ENCODE measurements around the gene PPP1R18. TPM values are rescaled to one million over a fixed set of nuclear protein-coding genes. Genes with fewer than 3 reads are reported as not detected.

Gene PPP1R18
- total RNA-seq, 2 experiments from 2014 or later: 65.2 to 106 TPM

DNA sequence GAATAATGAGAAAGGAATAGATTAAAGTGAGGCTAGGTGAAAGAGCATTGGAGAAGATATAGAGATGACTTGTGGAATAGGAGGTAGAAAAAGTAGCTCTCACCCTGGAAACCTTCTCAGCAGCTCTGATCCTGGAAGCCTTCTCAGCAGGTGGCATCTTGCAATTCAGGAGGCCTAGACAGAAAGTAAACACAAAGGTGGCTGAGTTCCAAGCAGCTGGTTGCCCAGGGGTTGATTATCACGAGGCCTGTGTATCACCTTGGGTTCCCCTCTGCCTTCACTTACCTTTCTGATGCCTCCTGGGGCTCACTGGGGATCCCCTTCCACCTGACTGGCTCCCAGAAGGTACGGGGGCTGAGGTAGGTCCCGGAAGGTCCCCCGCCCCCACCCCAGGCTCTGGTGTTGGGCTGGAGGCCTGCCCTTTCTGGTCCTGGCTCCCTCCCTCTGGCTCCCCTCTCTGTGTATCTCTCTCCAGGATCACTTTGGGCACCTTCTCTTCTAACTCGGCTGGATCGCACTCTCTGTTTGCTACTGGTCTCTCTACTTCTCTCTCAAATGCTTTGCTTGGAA, 20.9 kb upstream of the PPP1R18 start:
- no TSS peak for BruUV-seq (replicated peaks)
- POLR2A ChIA-PET: interaction anchor here (1.1 kb wide), 1 partner anchor 16 kb away, joined by 3 read pairs; no protein-coding TSS in a partner anchor
- H3K36me3 ChIP-seq (ENCODE audit: insufficient read depth, low read length): peaks cover 95% of the 10 kb centered on the region

DNA sequence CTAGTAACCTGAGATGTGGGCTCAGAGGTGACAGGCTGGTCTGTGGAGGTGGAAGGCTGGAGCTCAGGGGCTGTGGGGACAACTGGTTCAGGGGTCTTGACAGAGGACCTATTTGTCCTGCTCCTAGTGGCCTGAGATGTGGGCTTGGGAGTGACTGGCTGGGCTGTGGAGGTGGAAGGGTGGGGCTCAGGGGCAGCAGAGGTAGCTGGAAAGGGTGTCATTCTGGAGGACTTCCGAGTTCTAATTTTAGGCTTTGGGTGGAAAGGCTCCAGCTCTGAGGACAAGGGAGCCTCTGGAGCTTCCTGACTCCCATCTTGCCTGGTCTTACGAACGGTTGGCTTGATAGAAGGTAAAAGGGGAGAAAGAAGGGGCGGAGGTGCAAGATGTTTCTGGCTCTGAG, 19.2 kb upstream of the PPP1R18 start:
- no peak overlapping the region for H3K27ac ChIP-seq (ENCODE audit: low read depth, low read length, poor library complexity, severe bottlenecking)
- H2AFZ ChIP-seq (ENCODE audit: low read length): no peak overlapping the region
- POLR2A ChIA-PET: interaction anchor here (0.6 to 0.7 kb wide), 2 partner anchors 9 to 222 kb away, joined by 3 read pairs; no protein-coding TSS in a partner anchor
- no peaks in the 10 kb centered on the region for H4K20me1 ChIP-seq (ENCODE audit: insufficient read depth, low read length)
- no peak overlapping the region for H3K4me3 ChIP-seq (ENCODE audit: low read depth, low read length, poor library complexity, severe bottlenecking)
- no peaks in the 10 kb centered on the region for H3K79me2 ChIP-seq (ENCODE audit: insufficient read depth, low read depth, low read length)
- TF ChIP-seq, protein P1, sequence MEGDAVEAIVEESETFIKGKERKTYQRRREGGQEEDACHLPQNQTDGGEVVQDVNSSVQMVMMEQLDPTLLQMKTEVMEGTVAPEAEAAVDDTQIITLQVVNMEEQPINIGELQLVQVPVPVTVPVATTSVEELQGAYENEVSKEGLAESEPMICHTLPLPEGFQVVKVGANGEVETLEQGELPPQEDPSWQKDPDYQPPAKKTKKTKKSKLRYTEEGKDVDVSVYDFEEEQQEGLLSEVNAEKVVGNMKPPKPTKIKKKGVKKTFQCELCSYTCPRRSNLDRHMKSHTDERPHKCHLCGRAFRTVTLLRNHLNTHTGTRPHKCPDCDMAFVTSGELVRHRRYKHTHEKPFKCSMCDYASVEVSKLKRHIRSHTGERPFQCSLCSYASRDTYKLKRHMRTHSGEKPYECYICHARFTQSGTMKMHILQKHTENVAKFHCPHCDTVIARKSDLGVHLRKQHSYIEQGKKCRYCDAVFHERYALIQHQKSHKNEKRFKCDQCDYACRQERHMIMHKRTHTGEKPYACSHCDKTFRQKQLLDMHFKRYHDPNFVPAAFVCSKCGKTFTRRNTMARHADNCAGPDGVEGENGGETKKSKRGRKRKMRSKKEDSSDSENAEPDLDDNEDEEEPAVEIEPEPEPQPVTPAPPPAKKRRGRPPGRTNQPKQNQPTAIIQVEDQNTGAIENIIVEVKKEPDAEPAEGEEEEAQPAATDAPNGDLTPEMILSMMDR (conservative IDR thresholded peaks at IDR 0.05; ENCODE audit: low read length): no peak
- TF ChIP-seq EZH2phosphoT487 (IDR thresholded peaks at IDR 0.05; ENCODE audit: borderline replicate concordance, low read depth, low read length): no peak
- intact Hi-C loops (cut with micrococcal nuclease; ENCODE audit: unreplicated experiment): no loop called here
- no peak for DNase-seq (ENCODE audit: low spot score)
- H3K4me2 ChIP-seq (ENCODE audit: low read length): no peak overlapping the region
- CTCF ChIA-PET (ENCODE audit: unreplicated experiment): no interaction called here
- no peaks in the 10 kb centered on the region for H3K9me3 ChIP-seq (ENCODE audit: low read length)
- H3K36me3 ChIP-seq (ENCODE audit: insufficient read depth, low read length): peaks cover 90% of the 10 kb centered on the region
- no peaks in the 10 kb centered on the region for H3K4me1 ChIP-seq (ENCODE audit: insufficient read depth, low read length, poor library complexity, severe bottlenecking)
- BruUV-seq (replicated peaks): no TSS peak
- H3K9me2 ChIP-seq (ENCODE audit: insufficient read depth, low read length): no peaks in the 10 kb centered on the region

More for the DNA sequence above, 20.9 kb upstream of the PPP1R18 start:
- no peaks in the 10 kb centered on the region for H4K20me1 ChIP-seq (ENCODE audit: insufficient read depth, low read length)
- intact Hi-C loops (cut with micrococcal nuclease; ENCODE audit: unreplicated experiment): no loop called here
- no peak overlapping the region for H3K4me2 ChIP-seq (ENCODE audit: low read length)
- no peaks in the 10 kb centered on the region for H3K79me2 ChIP-seq (ENCODE audit: insufficient read depth, low read depth, low read length)
- no peak overlapping the region for H3K4me3 ChIP-seq (ENCODE audit: low read depth, low read length, poor library complexity, severe bottlenecking)
- TF ChIP-seq, protein P1 (conservative IDR thresholded peaks at IDR 0.05; ENCODE audit: low read length): no peak
- no peak for TF ChIP-seq EZH2phosphoT487 (IDR thresholded peaks at IDR 0.05; ENCODE audit: borderline replicate concordance, low read depth, low read length)
- CTCF ChIA-PET (ENCODE audit: unreplicated experiment): interaction anchor here (0.5 to 0.6 kb wide), 2 partner anchors 27 to 90 kb away, joined by 3 to 4 read pairs; partner anchors contain the start of gene MRPS18B
- peaks cover 8% of the 10 kb centered on the region for H3K4me1 ChIP-seq (ENCODE audit: insufficient read depth, low read length, poor library complexity, severe bottlenecking)
- H3K9me3 ChIP-seq (ENCODE audit: low read length): no peaks in the 10 kb centered on the region
- no peak for DNase-seq (ENCODE audit: low spot score)
- no peak overlapping the region for H2AFZ ChIP-seq (ENCODE audit: low read length)
- H3K27ac ChIP-seq (ENCODE audit: low read depth, low read length, poor library complexity, severe bottlenecking): no peak overlapping the region
- H3K9me2 ChIP-seq (ENCODE audit: insufficient read depth, low read length): no peaks in the 10 kb centered on the region

DNA sequence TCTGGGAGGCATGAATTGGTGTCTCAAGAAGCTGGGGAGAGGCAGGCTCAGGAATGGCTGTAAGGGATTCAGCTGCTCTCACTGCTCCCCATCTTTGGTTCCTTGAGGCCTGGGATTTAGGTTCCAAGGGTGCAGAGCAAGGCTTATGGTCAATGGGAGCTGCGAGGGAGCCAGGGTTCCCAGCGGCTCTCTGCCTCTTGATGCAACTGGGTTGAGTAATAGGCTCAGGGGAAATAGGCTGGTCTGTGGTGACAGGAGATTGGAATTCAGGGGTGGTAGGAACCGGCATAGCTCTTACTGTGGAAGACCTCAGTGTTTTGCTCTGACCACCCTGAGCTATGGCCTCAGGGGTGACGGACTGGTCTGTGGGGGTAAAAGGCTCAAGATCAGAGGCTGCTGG, 17.4 kb upstream of the PPP1R18 start:
- Histone ChIP-seq H4K20me1 (ENCODE audit: insufficient read depth, low read length) (no peaks in the 10 kb centered on the region), H3K9me2 (ENCODE audit: insufficient read depth, low read length) (no peaks in the 10 kb centered on the region), H3K4me3 (ENCODE audit: low read depth, low read length, poor library complexity, severe bottlenecking) (no peak overlapping the region), H3K79me2 (ENCODE audit: insufficient read depth, low read depth, low read length) (no peaks in the 10 kb centered on the region), H3K4me1 (ENCODE audit: insufficient read depth, low read length, poor library complexity, severe bottlenecking) (no peaks in the 10 kb centered on the region), H3K9me3 (ENCODE audit: low read length) (no peaks in the 10 kb centered on the region), H2AFZ (ENCODE audit: low read length) (no peak overlapping the region), H3K27ac (ENCODE audit: low read depth, low read length, poor library complexity, severe bottlenecking) (no peak overlapping the region), H3K36me3 (ENCODE audit: insufficient read depth, low read length) (peaks cover 88% of the 10 kb centered on the region), H3K4me2 (ENCODE audit: low read length) (no peak overlapping the region)
- POLR2A ChIA-PET: interaction anchor here (0.6 to 1.2 kb wide), 2 partner anchors 16 to 89 kb away, joined by 4 to 10 read pairs; no protein-coding TSS in a partner anchor
- intact Hi-C loops (cut with micrococcal nuclease; ENCODE audit: unreplicated experiment): no loop called here
- no peak for TF ChIP-seq EZH2phosphoT487 (IDR thresholded peaks at IDR 0.05; ENCODE audit: borderline replicate concordance, low read depth, low read length)
- TF ChIP-seq, protein P1 (conservative IDR thresholded peaks at IDR 0.05; ENCODE audit: low read length): no peak
- CTCF ChIA-PET (ENCODE audit: unreplicated experiment): no interaction called here
- DNase-seq (ENCODE audit: low spot score): no peak
- no TSS peak for BruUV-seq (replicated peaks)
